Natural killer cell treated with Interleukin-12 subunit alpha and Interleukin-12 subunit beta and Interleukin-15 and Interleukin-18, amount 100 ng/mL, for 72 hours (primary cell): Measurements from ENCODE around the gene RANBP17. TPM values are rescaled to one million over a fixed set of nuclear protein-coding genes. Genes with fewer than 3 reads are reported as not detected.

Experiments
- ATAC-seq, 2 donors: fragments of 150-1000 bp; cut with Tn5 transposase in 1 of 2; sonication (Bioruptor Pico), chemical (Tn5 transposase) in 1 of 2; 2 replicates each; pipeline ENCODE4 v1.10.0; 2021
- DNase-seq: peaks from one replicate; pipeline ENCODE4 v3.0.0; 2022; ENCODE audit warnings: low spot score
- H3K27ac Mint-ChIP-seq, 2 donors: 1 replicate in 1 of 2; 2 replicates in 1 of 2; pipeline ENCODE4 v1.8.0; 2022; ENCODE audit warnings: mixed read lengths in 2 of 2, mild to moderate bottlenecking in 1 of 2, moderate library complexity in 1 of 2
- H3K27me3 Mint-ChIP-seq, 2 donors: 1 replicate in 1 of 2; 2 replicates in 1 of 2; pipeline ENCODE4 v1.8.0; 2022; ENCODE audit warnings: mixed read lengths in 2 of 2
- H3K36me3 Mint-ChIP-seq: one replicate; pipeline ENCODE4 v1.8.0; 2022; ENCODE audit warnings: mixed read lengths
- H3K4me1 Mint-ChIP-seq, 2 donors: 1 replicate in 1 of 2; 2 replicates in 1 of 2; pipeline ENCODE4 v1.8.0; 2022; ENCODE audit warnings: low read depth in 2 of 2, mixed read lengths in 2 of 2, mild to moderate bottlenecking in 1 of 2
- H3K4me3 Mint-ChIP-seq: one replicate; pipeline ENCODE4 v1.8.0; 2022; ENCODE audit warnings: mixed read lengths
- H3K9me3 Mint-ChIP-seq: 2 replicates; pipeline ENCODE4 v1.8.0; 2022; ENCODE audit warnings: mixed read lengths
- total RNA-seq, 2 donors: library from RNA; stranded (reverse); gene quantifications; one replicate each; pipeline ENCODE4 v1.2.3, GENCODE V29; 2022

Gene RANBP17
- total RNA-seq, 2 donors from 2014 or later: 6.9 to 8.3 TPM

DNA sequence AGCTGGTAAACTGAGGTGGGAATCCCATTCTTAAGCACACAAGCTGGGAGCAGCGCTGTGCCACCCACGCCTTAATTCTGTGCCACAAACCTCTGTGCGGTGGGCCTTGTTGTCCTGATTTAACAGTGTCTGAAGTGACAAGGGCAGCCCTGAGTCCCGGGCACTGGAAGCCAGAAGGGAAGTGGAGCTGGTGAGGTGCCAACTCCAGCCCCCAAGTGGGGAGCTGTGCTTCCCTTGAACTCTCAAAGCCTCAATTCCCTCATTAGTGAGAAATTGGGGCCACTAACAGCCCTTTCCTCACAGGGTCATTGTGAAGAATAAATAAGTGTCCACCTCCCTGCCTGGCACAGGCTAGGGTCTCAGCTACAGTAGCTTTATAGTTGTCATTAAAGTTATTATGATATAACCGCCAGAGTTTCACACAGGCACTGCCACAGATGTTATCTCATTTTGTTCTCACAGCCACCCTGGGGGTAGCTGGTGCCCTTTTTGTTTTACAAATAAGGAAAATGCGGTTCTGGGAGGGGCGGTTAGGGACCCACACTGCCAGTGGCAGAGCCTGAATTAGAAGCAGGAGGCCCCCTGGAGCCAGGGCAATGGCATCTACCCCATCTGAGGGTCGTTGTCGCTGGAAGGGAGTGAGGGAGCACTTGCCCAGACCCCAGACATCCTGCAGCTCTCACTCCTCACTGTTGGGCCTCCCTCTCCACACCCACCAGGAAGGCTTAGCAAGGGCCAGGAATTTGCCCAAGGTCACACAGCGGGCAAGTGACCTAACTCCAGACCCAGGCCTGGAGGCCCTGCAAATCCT lies 445.2 kb downstream of the RANBP17 start:
- H3K27ac Mint-ChIP-seq: no peak overlapping the region
- DNase-seq (no peak), ATAC-seq (no peak)
- no peaks in the 10 kb centered on the region for H3K36me3 Mint-ChIP-seq
- no peaks in the 10 kb centered on the region for H3K9me3 Mint-ChIP-seq
- H3K4me1 Mint-ChIP-seq: peaks cover 6 to 19% of the 10 kb centered on the region in 2 donors
- H3K4me3 Mint-ChIP-seq: no peak overlapping the region
- H3K27me3 Mint-ChIP-seq: peaks cover 41 to 52% of the 10 kb centered on the region in 2 donors

GRCh38 chr5:171307789-171308452 lies 446.1 kb downstream of the RANBP17 start:
- no peak overlapping the region for H3K4me3 Mint-ChIP-seq
- H3K36me3 Mint-ChIP-seq: peaks cover 4% of the 10 kb centered on the region
- H3K4me1 Mint-ChIP-seq: peaks cover 10 to 22% of the 10 kb centered on the region in 2 donors
- H3K27me3 Mint-ChIP-seq: peaks cover 38 to 50% of the 10 kb centered on the region in 2 donors
- DNase-seq: no peak
- ATAC-seq: no peak
- H3K9me3 Mint-ChIP-seq: no peaks in the 10 kb centered on the region
- no peak overlapping the region for H3K27ac Mint-ChIP-seq

DNA sequence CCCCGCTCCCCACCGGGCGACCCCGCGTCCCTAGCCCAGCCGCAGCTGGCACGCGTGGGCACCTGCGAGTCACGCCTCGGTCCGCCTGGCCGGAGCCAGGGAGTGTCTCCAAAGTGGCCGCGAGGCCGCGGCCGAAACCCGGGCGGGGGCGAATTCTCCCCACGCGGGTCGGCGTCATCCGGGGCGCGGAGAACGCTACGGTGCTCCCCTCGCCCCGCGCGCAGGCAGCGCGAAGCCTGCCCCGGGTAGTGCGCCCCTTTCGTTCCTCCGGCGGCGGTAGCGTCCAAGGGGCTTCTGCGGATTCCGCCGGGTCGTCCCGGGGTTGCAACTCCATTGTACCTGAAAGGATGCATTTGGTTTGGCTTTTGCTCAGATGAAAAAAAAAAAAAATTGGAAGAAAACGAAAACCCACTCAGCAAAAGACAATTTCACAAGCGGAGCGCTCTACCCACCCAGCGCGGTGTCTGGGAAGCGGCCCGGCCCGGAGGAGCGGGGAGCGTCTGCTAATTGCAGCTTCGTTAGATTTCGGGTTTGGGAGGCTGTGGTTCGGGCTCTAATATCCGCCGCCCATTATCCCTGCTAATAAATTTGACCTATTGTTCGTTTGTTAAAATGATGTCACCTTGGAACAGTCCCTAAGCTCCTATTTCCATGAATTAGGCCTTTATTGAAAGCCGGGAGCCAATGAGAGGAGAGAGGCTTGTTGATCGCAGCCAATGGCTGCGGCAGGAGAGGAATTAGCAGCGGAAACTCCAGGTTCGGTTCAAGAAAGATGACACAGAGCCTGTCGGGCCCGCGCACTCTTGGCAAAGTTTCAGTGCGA lies 446.8 kb downstream of the RANBP17 start, which contains the start of gene TLX3:
Gene TLX3, plus strand, starts transcription at position 796 of the 823 bp plus-strand sequence. CDS start 118 bp downstream, outside the sequence.
- Mint-ChIP-seq H3K27ac (no peak within 1 kb of the TSS), H3K27me3 (peaks cover 43 to 58% of the 10 kb centered on the region in 2 donors), H3K9me3 (no peaks in the 10 kb centered on the region), H3K36me3 (peaks cover 7% of the 10 kb centered on the region), H3K4me1 (peaks cover 15 to 26% of the 10 kb centered on the region in 2 donors), H3K4me3 (peak within 1 kb of the TSS; percentile 21)
- no peak for ATAC-seq
- DNase-seq: no peak

DNA sequence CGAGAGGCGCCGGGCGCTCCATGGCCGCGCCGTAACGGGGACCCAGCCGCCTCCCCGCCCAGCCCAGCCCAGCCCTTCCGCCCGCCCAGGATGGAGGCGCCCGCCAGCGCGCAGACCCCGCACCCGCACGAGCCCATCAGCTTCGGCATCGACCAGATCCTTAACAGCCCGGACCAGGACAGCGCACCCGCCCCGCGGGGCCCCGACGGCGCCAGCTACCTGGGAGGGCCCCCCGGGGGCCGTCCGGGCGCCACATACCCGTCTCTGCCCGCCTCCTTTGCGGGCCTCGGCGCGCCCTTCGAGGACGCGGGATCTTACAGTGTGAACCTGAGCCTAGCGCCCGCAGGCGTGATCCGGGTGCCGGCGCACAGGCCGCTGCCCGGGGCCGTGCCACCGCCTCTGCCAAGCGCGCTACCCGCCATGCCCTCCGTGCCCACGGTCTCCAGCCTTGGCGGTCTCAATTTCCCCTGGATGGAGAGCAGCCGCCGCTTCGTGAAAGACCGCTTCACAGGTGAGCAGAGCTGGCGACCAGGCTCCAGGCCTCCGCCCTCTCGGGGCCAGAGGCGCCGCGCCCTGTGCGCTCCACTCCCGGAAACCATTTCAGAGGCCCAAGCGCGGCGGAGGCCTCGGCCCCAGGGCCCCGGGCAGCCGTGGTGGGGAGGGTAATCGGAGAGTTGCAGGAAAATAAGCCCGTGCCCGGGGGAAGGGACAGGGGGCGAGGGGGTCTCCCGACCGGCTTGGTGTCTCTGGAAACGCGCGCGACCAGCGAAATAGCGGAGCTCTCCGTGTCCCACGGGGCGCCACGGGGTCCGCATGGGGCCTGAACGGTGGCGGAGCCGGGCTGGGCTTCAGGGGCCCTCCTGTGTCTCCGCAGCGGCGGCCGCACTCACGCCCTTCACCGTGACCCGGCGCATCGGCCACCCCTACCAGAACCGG lies 447.7 kb downstream of the RANBP17 start:
- Mint-ChIP-seq H3K4me1 (peaks cover 15 to 30% of the 10 kb centered on the region in 2 donors), H3K27me3 (peaks cover 43 to 56% of the 10 kb centered on the region in 2 donors), H3K9me3 (no peaks in the 10 kb centered on the region), H3K36me3 (peaks cover 7% of the 10 kb centered on the region), H3K27ac (no peak overlapping the region), H3K4me3 (peak overlapping the region; percentile 21)
- DNase-seq (no peak), ATAC-seq (no peak)

- Mint-ChIP-seq H3K9me3 (no peaks in the 10 kb centered on the region), H3K4me3 (peak overlapping the region; percentile 36), H3K4me1 (peaks cover 15 to 30% of the 10 kb centered on the region in 2 donors), H3K36me3 (peaks cover 7% of the 10 kb centered on the region), H3K27me3 (peaks cover 40 to 56% of the 10 kb centered on the region in 2 donors), H3K27ac (no peak overlapping the region)
- DNase-seq (no peak), ATAC-seq (no peak)
These were observed 448.5 kb downstream of the RANBP17 start for GRCh38 chr5:171310212-171310818.

DNA sequence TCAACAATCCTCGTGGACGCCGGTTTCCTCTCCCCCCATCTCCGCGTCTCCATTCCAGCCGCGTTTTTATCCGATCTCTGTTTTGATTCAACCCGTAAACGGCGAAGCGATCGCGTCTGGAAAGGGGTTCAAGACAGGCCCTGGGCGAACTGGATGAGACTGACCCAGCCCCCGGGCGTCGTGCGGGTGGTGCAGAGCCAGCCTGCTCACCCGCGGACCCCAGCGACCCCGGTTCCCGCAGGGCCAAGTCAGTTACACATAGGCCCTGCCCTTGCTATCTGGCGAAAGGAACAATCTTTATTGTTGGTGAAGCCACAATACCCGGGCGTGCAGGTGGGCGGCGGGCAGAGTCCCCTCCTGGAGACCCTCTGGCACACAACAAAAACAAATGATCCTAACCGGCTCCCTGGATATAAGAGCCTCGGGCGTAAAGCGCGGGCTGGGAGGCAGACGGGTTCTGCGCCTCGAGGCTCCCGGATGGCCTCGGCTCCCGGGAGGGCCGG lies 449.1 kb downstream of the RANBP17 start:
- DNase-seq (no peak), ATAC-seq (no peak)
- H3K4me1 Mint-ChIP-seq: peaks cover 15 to 30% of the 10 kb centered on the region in 2 donors
- H3K27ac Mint-ChIP-seq: no peak overlapping the region
- H3K4me3 Mint-ChIP-seq: peak overlapping the region; percentile 36
- H3K36me3 Mint-ChIP-seq: peaks cover 7% of the 10 kb centered on the region
- no peaks in the 10 kb centered on the region for H3K9me3 Mint-ChIP-seq
- H3K27me3 Mint-ChIP-seq: peaks cover 38 to 51% of the 10 kb centered on the region in 2 donors

DNA sequence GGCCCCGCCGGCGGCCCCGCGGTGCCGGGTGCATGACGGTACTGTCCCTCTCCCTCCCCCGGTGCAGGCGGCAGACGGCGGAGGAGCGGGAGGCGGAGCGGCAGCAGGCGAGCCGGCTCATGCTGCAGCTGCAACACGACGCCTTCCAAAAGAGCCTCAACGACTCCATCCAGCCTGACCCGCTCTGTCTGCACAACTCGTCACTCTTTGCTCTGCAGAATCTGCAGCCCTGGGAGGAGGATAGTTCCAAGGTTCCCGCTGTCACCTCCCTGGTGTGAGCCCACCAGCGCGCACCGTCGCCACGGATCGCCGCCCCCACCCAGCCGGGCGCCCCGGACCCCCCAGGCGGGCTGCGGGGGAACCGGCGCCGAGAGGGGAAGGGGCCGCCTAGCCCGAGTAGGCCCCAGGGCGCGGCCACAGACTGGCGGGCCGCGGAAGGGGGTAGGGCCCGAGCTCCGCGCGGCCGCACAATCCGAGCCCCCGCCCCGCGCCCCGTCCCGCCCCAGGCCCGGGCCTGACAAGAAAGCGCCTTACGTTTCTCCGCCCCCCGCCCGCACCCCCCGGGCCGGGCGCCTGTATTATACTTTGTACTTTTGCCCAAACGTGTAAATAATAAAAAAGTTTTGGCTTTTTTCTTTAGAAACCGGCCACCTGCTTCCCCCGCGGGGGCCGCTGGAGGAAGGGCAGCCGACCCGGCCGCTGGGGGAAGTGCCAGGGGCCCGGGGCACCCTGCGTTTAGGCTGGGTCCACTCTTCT lies 449.7 kb downstream of the RANBP17 start:
- DNase-seq (no peak), ATAC-seq (no peak)
- peaks cover 38 to 45% of the 10 kb centered on the region in 2 donors for H3K27me3 Mint-ChIP-seq
- peaks cover 15 to 30% of the 10 kb centered on the region in 2 donors for H3K4me1 Mint-ChIP-seq
- H3K9me3 Mint-ChIP-seq: no peaks in the 10 kb centered on the region
- no peak overlapping the region for H3K27ac Mint-ChIP-seq
- peaks cover 7% of the 10 kb centered on the region for H3K36me3 Mint-ChIP-seq
- H3K4me3 Mint-ChIP-seq: peak overlapping the region; percentile 36

GRCh38 chr5:171312129-171312974 lies 450.5 kb downstream of the RANBP17 start:
- no peaks in the 10 kb centered on the region for H3K9me3 Mint-ChIP-seq
- peaks cover 41 to 47% of the 10 kb centered on the region in 2 donors for H3K27me3 Mint-ChIP-seq
- H3K36me3 Mint-ChIP-seq: peaks cover 7% of the 10 kb centered on the region
- peak overlapping the region in 1 of 2 donors; percentile 12 for H3K27ac Mint-ChIP-seq
- peak overlapping the region; percentile 84 for H3K4me3 Mint-ChIP-seq
- ATAC-seq (no peak), DNase-seq (no peak)
- peaks cover 14 to 27% of the 10 kb centered on the region in 2 donors for H3K4me1 Mint-ChIP-seq

GRCh38 chr5:171313481-171314206 lies 451.8 kb downstream of the RANBP17 start:
- Mint-ChIP-seq H3K9me3 (no peaks in the 10 kb centered on the region), H3K36me3 (peaks cover 7% of the 10 kb centered on the region), H3K27me3 (peaks cover 43 to 47% of the 10 kb centered on the region in 2 donors), H3K4me1 (peaks cover 9 to 20% of the 10 kb centered on the region in 2 donors), H3K4me3 (peak overlapping the region; percentile 84), H3K27ac (no peak overlapping the region)
- ATAC-seq: no peak
- DNase-seq: no peak

GRCh38 chr5:171314728-171315385 lies 453.0 kb downstream of the RANBP17 start:
- H3K9me3 Mint-ChIP-seq: no peaks in the 10 kb centered on the region
- H3K27ac Mint-ChIP-seq: no peak overlapping the region
- ATAC-seq (no peak), DNase-seq (no peak)
- peaks cover 7% of the 10 kb centered on the region for H3K36me3 Mint-ChIP-seq
- peaks cover 9 to 17% of the 10 kb centered on the region in 2 donors for H3K4me1 Mint-ChIP-seq
- H3K4me3 Mint-ChIP-seq: no peak overlapping the region
- H3K27me3 Mint-ChIP-seq: peaks cover 46 to 51% of the 10 kb centered on the region in 2 donors
